AG09309 (cell line): ENCODE data around the gene PSMG3.

Source experiments
- DNase-seq: peaks from one replicate; pipeline ENCODE4 v3.0.0-alpha.2; 2010; ENCODE audit warnings: low read depth
- H3K4me3 ChIP-seq: 2 replicates; pipeline ENCODE4 v1.5.1; 2011; ENCODE audit warnings: mild to moderate bottlenecking, low read depth, low read length, moderate library complexity; ENCODE audit not compliant: control insufficient read depth
- CTCF ChIP-seq: IDR thresholded peaks from 2 replicates; pipeline ENCODE4 v1.5.1; 2011; ENCODE audit warnings: mild to moderate bottlenecking, low read depth, low read length, inconsistent platforms; ENCODE audit not compliant: insufficient read depth, control insufficient read depth; ENCODE audit errors: missing control alignments

The PSMG3 gene

GRCh38 chr7:1593091-1593866 is 23.4 kb upstream of the PSMG3 start:
- no peak for DNase-seq
- peak; percentile 35 for TF ChIP-seq CTCF
- no peak overlapping the region for H3K4me3 ChIP-seq

- no peak overlapping the region for H3K4me3 ChIP-seq
Observed at GRCh38 chr7:1592299-1592871, 22.6 kb upstream of the PSMG3 start.

GRCh38 chr7:1591876-1592275 is 22.0 kb upstream of the PSMG3 start:
- no peak for DNase-seq
- H3K4me3 ChIP-seq, result no peak overlapping the region
- no peak for TF ChIP-seq CTCF

More at GRCh38 chr7:1592299-1592871, 22.6 kb upstream of the PSMG3 start:
- TF ChIP-seq CTCF, result no peak
- DNase-seq, result no peak

- DNase-seq, result no peak
- no peak for TF ChIP-seq CTCF
- no peak overlapping the region for H3K4me3 ChIP-seq
Observed at GRCh38 chr7:1591396-1591795, 21.6 kb upstream of the PSMG3 start.

GRCh38 chr7:1590887-1591286 is 21.1 kb upstream of the PSMG3 start:
- DNase-seq, result no peak
- no peak overlapping the region for H3K4me3 ChIP-seq
- no peak for TF ChIP-seq CTCF

GRCh38 chr7:1590476-1590875 is 20.6 kb upstream of the PSMG3 start:
- no peak for TF ChIP-seq CTCF
- no peak overlapping the region for H3K4me3 ChIP-seq
- DNase-seq, result no peak
